ENCODE results near the gene LY6G6C.
A peak's percentile ranks its signal among the peaks of the same experiment; 100 is the strongest.

Gene LY6G6C

GRCh38 chr6:31680226-31681134, 41.1 kb downstream of the LY6G6C start, which contains the start of gene LY6G5C:
Gene LY6G5C, minus strand, starts transcription at chr6:31681067. Its CDS starts 694 bp downstream, at chr6:31680373.
- peak; percentile 76 for DNase-seq (ENCODE audit: low spot score)

DNA sequence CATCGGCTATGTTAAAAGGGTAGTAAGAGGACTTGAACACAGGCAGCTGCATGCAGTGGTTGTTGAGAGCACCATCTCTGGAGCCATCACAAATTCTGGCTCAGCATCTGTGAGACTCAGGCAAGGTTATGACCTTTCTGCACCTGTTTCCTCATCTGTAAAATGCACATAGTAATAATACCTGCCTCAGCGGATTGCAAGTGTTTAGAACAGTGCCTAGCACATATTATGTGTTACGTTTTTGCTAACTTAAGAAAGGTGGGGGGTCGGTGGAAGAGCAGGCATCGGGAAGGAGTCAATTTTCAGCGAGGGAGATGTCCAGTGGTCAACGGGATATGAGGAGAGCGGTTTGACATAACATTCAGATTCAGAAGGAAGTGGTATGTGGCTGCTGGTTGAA, 43.6 kb downstream of the LY6G6C start:
- no peak for DNase-seq (ENCODE audit: low spot score)

- no peak for DNase-seq (ENCODE audit: low spot score)
Observed at GRCh38 chr6:31676904-31677303, 44.6 kb downstream of the LY6G6C start.

DNA sequence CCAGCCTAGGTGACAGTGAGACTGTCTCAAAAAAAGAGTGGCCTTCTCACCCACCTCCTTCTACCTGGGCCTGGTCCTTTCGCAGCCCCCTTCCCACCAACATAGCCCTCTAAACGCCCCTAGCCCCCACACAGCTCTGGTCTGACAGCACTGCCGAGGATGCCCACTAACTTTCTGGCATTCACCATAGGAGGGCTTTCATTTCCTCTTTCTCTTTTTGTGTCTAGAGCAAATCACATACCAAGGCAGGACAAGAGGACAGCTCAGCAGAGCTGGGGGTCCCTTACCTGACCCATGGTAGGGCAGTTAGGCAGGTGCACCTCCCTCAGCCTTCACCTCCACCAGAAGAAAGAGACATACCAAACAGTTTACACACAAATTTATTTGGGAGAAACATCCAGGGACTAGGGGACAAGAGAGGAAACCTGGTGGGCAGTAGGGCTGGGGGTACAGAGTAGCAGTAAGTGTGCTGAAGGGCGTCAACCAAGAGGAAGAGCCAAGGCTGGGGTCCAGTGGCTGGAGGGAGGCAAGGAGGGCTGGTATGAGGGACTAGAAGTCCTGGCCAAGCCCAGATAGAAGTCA, 45.1 kb downstream of the LY6G6C start:
- DNase-seq (ENCODE audit: low spot score): no peak

DNA sequence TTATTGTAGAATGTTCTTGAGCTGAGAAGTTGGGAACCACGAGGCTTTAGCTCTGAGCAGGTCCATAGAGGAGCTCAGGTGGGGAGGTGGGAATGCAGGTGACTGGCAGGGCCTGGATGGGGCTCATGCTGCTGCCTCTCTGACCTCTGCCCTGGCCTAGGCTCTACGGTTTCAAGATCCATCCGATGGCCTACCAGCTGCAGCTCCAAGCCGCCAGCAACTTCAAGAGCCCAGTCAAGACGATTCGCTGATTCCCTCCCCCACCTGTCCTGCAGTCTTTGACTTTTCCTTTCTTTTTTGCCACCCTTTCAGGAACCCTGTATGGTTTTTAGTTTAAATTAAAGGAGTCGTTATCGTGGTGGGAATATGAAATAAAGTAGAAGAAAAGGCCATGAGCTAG, 51.9 kb downstream of the LY6G6C start, which contains the start of gene LY6G5B:
LY6G5B (plus strand) TSS at position 301 of the 400 bp plus-strand sequence. CDS start 975 bp downstream, outside the sequence.
- no peak for DNase-seq (ENCODE audit: low spot score)
